HG02870 (cell line): Measurements from ENCODE around the gene SERPINA3.
"Not testable (repeated sequence)": the region's sequence is repeated elsewhere in the genome, so short reads cannot be mapped to it uniquely, and the experiment has no call there.

Source experiments
- ATAC-seq: cut with Tn5 transposase; IDR thresholded peaks from one replicate; pipeline ENCODE4 v1.9.1; 2021; ENCODE audit warnings: mild to moderate bottlenecking, moderate library complexity; ENCODE audit not compliant: unreplicated experiment

SERPINA3 gene

GRCh38 chr14:94584591-94585280 is 27.5 kb upstream of the SERPINA3 start:
- ATAC-seq = no peak

- ATAC-seq = no peak
Measured at GRCh38 chr14:94586635-94587034, 25.6 kb upstream of the SERPINA3 start.

GRCh38 chr14:94588311-94588710 is 23.9 kb upstream of the SERPINA3 start:
- no peak for ATAC-seq

GRCh38 chr14:94591073-94591472 is 21.1 kb upstream of the SERPINA3 start:
- ATAC-seq = no peak

- ATAC-seq = no peak
Measured at GRCh38 chr14:94591871-94592270, 20.3 kb upstream of the SERPINA3 start.

- ATAC-seq = no peak
Measured at GRCh38 chr14:94592457-94592856, 19.7 kb upstream of the SERPINA3 start.

GRCh38 chr14:94593376-94593748 is 18.8 kb upstream of the SERPINA3 start:
- no peak for ATAC-seq

GRCh38 chr14:94593749-94594431 is 18.3 kb upstream of the SERPINA3 start:
- ATAC-seq = no peak

GRCh38 chr14:94594441-94594840 is 17.8 kb upstream of the SERPINA3 start:
- ATAC-seq = no peak

GRCh38 chr14:94595912-94596311 is 16.3 kb upstream of the SERPINA3 start:
- no peak for ATAC-seq

GRCh38 chr14:94596361-94596760 is 15.8 kb upstream of the SERPINA3 start:
- ATAC-seq = no peak

- ATAC-seq = no peak
Measured at GRCh38 chr14:94597788-94598187, 14.4 kb upstream of the SERPINA3 start.

- ATAC-seq = no peak
Measured at GRCh38 chr14:94598506-94598815, 13.7 kb upstream of the SERPINA3 start.

- ATAC-seq = no peak
Measured at GRCh38 chr14:94598816-94599655, 13.2 kb upstream of the SERPINA3 start.

GRCh38 chr14:94599656-94600004 is 12.6 kb upstream of the SERPINA3 start:
- no peak for ATAC-seq

GRCh38 chr14:94600148-94600545 is 12.0 kb upstream of the SERPINA3 start:
- ATAC-seq = no peak

GRCh38 chr14:94601884-94602391 is 10.3 kb upstream of the SERPINA3 start:
- ATAC-seq = no peak

GRCh38 chr14:94602722-94603121 is 9.5 kb upstream of the SERPINA3 start:
- ATAC-seq = no peak

GRCh38 chr14:94605361-94605760 is 6.8 kb upstream of the SERPINA3 start:
- no peak for ATAC-seq

GRCh38 chr14:94608966-94609365 is 3.2 kb upstream of the SERPINA3 start:
- ATAC-seq = not testable (repeated sequence)

GRCh38 chr14:94611179-94611578 is 1.0 kb upstream of the SERPINA3 start:
- ATAC-seq = no peak
